Stomach (tissue), 9 donors: Measurements from ENCODE around the gene MRPL14. TPM values are rescaled to one million over a fixed set of nuclear protein-coding genes. Genes with fewer than 3 reads are reported as not detected.
A peak's percentile ranks its signal among the peaks of the same experiment; 100 is the strongest.

Experiments
- DNase-seq, 2 donors: peaks; one replicate each; pipeline versions ENCODE4 v3.0.0 to v3.0.0-alpha.2; 2013 to 2019
- H3K27ac ChIP-seq, 5 donors: fragments of 200-600 bp in 4 of 5; sonication (generic) in 4 of 5; one replicate each; pipeline ENCODE4 v1.5.1; 2013 to 2019; ENCODE audit warnings: mild to moderate bottlenecking in 1 of 5, moderate library complexity in 1 of 5
- H3K27me3 ChIP-seq, 3 donors: fragments of 200-600 bp; sonication (generic); one replicate each; pipeline ENCODE4 v1.5.1; 2017 to 2019; ENCODE audit warnings: mixed run types in 1 of 3
- H3K36me3 ChIP-seq, 4 donors: fragments of 200-600 bp; sonication (generic); 1 replicate in 3 of 4; 2 replicates in 1 of 4; pipeline ENCODE4 v1.5.1; 2016 to 2019
- H3K4me1 ChIP-seq, 4 donors: fragments of 200-600 bp; sonication (generic); one replicate each; pipeline ENCODE4 v1.5.1; 2016 to 2019
- H3K4me3 ChIP-seq, 4 donors: fragments of 200-600 bp; sonication (generic) in 3 of 4; one replicate each; pipeline ENCODE4 v1.5.1; 2016 to 2019; ENCODE audit warnings: mild to moderate bottlenecking in 1 of 4
- H3K9me3 ChIP-seq, 4 donors: fragments of 200-600 bp; sonication (generic); one replicate each; pipeline ENCODE4 v1.5.1; 2016 to 2019
- CTCF ChIP-seq, 7 experiments: fragments of 450-650 bp in 4 of 7; fragments of 200-600 bp in 3 of 7; sonication (generic) in 3 of 7; IDR thresholded peaks; one replicate each; pipeline ENCODE4 v1.5.1; 2016 to 2019; ENCODE audit warnings: antibody characterized with exemption in 7 of 7, control low read depth in 2 of 7, mild to moderate bottlenecking in 1 of 7
- EP300 ChIP-seq: sonication (generic); formaldehyde crosslinking; IDR thresholded peaks from one replicate; pipeline ENCODE4 v1.6.1; 2017; ENCODE audit warnings: antibody characterized with exemption
- POLR2A ChIP-seq, 4 donors: fragments of 450-650 bp; IDR thresholded peaks; one replicate each; pipeline ENCODE4 v1.6.1; 2016; ENCODE audit warnings: antibody characterized with exemption in 4 of 4, control low read depth in 2 of 4, mild to moderate bottlenecking in 1 of 4, moderate library complexity in 1 of 4
- POLR2AphosphoS5 ChIP-seq, 3 donors: sonication (generic); formaldehyde crosslinking; IDR thresholded peaks; one replicate each; pipeline ENCODE4 v1.6.1; 2016; ENCODE audit warnings: antibody characterized with exemption in 3 of 3
- WGBS, 5 donors: extraction: QIAGEN DNeasy Blood & Tissue Kit in 3 of 5; methylation state at CpG; one replicate each; pipeline versions ENCODE4 v1.1.5 to v1.1.7; 2013 to 2018; 5-methylcytosine and 5-hydroxymethylcytosine counted together
- intact Hi-C: fragments of 100-400 bp; cut with DNase I; formaldehyde crosslinking; loops from one replicate; pipeline ENCODE4 v1.15.1; 2023; ENCODE audit warnings: low total_unique reads
- polyA plus RNA-seq, 3 donors: library from polyadenylated mRNA; stranded (reverse); fragments of 200-250 nt; gene quantifications; one replicate each; pipeline ENCODE4 v1.2.3, GENCODE V29; 2013
- total RNA-seq, 5 donors: library from RNA; depleted of rRNA; stranded (reverse); fragments of >200 nt; gene quantifications; one replicate each; pipeline versions ENCODE4 v1.1.0 to v1.2.3, GENCODE V29; 2014 to 2016
- donor health status: healthy with polysubstance abuse.
- donor health status: Bipolar disorder and iron deficiency.
- donor health status: healthy.

Gene MRPL14
- total and polyA plus RNA-seq, 8 donors: 17.0 to 82.3 (median 57.0) TPM

- Histone ChIP-seq H3K9me3 (no peaks in the 10 kb centered on the region), H3K27ac (peak overlapping the region in 1 of 5 donors; percentile 65), H3K36me3 (no peaks in the 10 kb centered on the region), H3K4me3 (no peak overlapping the region), H3K4me1 (peaks cover 0 to 36% (median 7%) of the 10 kb centered on the region in 4 donors), H3K27me3 (no peaks in the 10 kb centered on the region)
- TF ChIP-seq POLR2A (IDR thresholded peaks at IDR 0.05) (no peak), EP300 (no peak), CTCF (IDR thresholded peaks at IDR 0.05) (no peak), POLR2AphosphoS5 (IDR thresholded peaks at IDR 0.05) (no peak)
- DNase-seq: no peak
- WGBS, 5 donors: 85 to 90% (median 88%) methylated on average over 13 of the region's 13 CpGs
- intact Hi-C loops: no loop called here
Observed at GRCh38 chr6:44065443-44066140, 61.7 kb downstream of the MRPL14 start.

DNA sequence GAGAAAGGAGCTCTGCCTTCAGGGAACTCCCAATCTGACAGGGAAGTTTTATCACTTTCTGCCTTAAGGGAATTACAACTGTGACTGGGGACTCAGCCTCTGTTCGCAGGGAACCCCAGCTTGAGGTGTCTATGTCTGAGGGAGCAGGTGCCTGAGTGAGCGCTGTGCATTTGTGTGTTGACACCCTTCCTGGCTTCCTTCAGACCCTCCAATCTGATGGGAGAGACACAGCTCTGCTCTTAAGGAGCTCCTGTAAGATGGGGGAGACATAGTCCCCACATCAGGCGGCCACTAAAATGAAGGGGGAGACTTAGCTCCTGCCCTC lies 62.3 kb downstream of the MRPL14 start:
- no peak overlapping the region for H3K4me3 ChIP-seq
- DNase-seq: no peak
- TF ChIP-seq EP300: no peak
- no peak for TF ChIP-seq CTCF (IDR thresholded peaks at IDR 0.05)
- 87 to 97% (median 91%) methylated on average over 3 of the region's 3 CpGs for WGBS, 5 donors
- no peaks in the 10 kb centered on the region for H3K27me3 ChIP-seq
- H3K4me1 ChIP-seq: peaks cover 0 to 36% (median 7%) of the 10 kb centered on the region in 4 donors
- intact Hi-C loops: no loop called here
- no peaks in the 10 kb centered on the region for H3K36me3 ChIP-seq
- peak overlapping the region in 2 of 5 donors; percentile 11 to 65 for H3K27ac ChIP-seq
- no peaks in the 10 kb centered on the region for H3K9me3 ChIP-seq

DNA sequence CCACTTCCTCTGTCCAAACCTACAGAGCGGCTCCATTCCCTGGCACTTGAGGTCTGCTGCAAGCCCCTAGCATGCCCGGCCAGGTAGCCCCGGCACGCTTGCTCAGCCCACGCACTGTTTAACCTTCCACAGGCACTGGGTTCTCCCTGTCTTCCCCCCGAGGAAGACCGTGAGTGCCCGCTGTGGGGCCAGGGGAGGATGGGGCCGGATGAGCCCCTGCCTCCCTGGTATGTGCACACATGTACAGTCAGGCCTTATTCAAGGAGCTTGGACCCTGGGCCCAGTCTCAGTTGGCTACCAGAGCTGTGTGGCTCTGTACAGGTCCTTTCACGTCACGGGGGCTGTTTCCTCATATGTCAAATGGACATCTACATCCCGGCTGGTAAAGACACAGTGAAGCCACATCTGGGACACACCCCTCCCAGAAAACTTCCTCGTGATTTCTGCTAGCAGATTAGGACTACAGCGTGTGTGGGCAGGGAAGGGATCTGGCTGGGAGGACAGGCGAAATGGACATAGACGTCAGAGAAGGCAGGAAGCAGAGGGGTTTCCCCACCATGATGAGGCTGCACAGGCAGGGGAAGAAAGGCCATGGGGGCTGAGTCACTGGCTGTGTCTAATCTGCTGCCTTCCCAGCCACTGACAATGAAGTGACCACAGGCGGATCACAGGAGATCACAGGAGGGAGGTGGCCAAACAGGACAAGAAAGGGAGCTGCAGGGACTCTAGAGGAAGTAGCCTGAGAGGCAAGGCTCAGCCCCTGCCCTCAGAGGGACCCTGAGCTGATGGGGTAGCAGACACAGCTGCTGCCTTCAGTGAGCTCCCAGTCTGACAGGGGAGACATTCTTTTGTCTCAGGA lies 62.9 kb downstream of the MRPL14 start:
- peak overlapping the region in 4 of 5 donors; percentile 11 to 65 (median 31) for H3K27ac ChIP-seq
- intact Hi-C loops: no loop called here
- no peaks in the 10 kb centered on the region for H3K9me3 ChIP-seq
- no peak for TF ChIP-seq CTCF (IDR thresholded peaks at IDR 0.05)
- TF ChIP-seq POLR2AphosphoS5 (IDR thresholded peaks at IDR 0.05): peak in 1 of 3 donors; percentile 51
- TF ChIP-seq POLR2A (IDR thresholded peaks at IDR 0.05): no peak
- no peak for TF ChIP-seq EP300
- peaks cover 2 to 42% (median 10%) of the 10 kb centered on the region in 4 donors for H3K4me1 ChIP-seq
- no peaks in the 10 kb centered on the region for H3K36me3 ChIP-seq
- no peak overlapping the region for H3K4me3 ChIP-seq
- DNase-seq: peak; percentile 47 to 82
- 64 to 76% (median 68%) methylated on average over 17 of the region's 17 CpGs for WGBS, 5 donors
- H3K27me3 ChIP-seq: no peaks in the 10 kb centered on the region

DNA sequence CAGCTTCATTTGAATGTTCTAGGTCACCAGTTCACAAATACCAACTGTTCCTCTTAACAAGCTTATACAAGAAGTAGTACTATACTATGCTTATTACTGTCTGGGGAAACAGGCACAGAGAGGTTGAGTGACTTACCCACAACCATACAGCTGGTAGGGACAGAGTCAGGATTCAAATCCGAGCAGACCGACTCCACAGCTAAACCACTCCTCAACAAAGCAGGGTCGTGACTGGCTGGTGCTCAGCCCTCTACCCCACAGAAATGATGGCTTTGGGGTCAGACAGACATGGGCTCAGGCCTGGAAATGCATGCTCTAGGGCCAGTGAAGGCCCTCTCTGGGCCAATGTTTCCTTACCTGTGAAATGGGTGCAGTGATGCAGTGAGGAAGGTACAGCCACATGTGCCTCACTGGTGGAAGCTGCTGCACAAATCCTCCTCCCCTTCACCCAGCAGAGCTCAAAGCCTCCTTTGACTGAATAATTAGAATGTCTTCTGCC lies 63.6 kb downstream of the MRPL14 start:
- TF ChIP-seq CTCF (IDR thresholded peaks at IDR 0.05): no peak
- TF ChIP-seq EP300: no peak
- no peak for TF ChIP-seq POLR2A (IDR thresholded peaks at IDR 0.05)
- no peak for TF ChIP-seq POLR2AphosphoS5 (IDR thresholded peaks at IDR 0.05)
- no peaks in the 10 kb centered on the region for H3K9me3 ChIP-seq
- 93 to 100% (median 94%) methylated on average over 3 of the region's 3 CpGs for WGBS, 5 donors

More for the DNA sequence above, 63.6 kb downstream of the MRPL14 start:
- DNase-seq: no peak
- peak overlapping the region in 2 of 5 donors; percentile 16 to 58 for H3K27ac ChIP-seq
- intact Hi-C loops: no loop called here
- no peaks in the 10 kb centered on the region for H3K27me3 ChIP-seq
- peaks cover 9 to 49% (median 17%) of the 10 kb centered on the region in 4 donors for H3K4me1 ChIP-seq
- no peaks in the 10 kb centered on the region for H3K36me3 ChIP-seq
- no peak overlapping the region for H3K4me3 ChIP-seq

Other genes starting within 250 kb of the MRPL14 start
- gene TMEM63B, start 102 bp upstream of the MRPL14 start, total RNA-seq: 10 to 100 TPM; 20.7 to 90.6 (median 57.8) TPM
- 10 to 100 TPM in 2 of 3 donors, 1 to 10 TPM in 1; 5.5 to 16.8 (median 14.8) TPM for gene TMEM63B, start 102 bp upstream of the MRPL14 start, polyA plus RNA-seq
- under 1 TPM in 1 of 5 donors, not detected in 4; 0.18 TPM for gene CAPN11, start 31.4 kb upstream of the MRPL14 start, total RNA-seq
- under 1 TPM in 2 of 3 donors, not detected in 1; 0.15 to 0.19 TPM for gene CAPN11, start 31.4 kb upstream of the MRPL14 start, polyA plus RNA-seq
- gene MYMX, start 89.5 kb upstream of the MRPL14 start, total RNA-seq: not detected
- gene MYMX, start 89.5 kb upstream of the MRPL14 start, polyA plus RNA-seq: 1 to 10 TPM in 1 of 3 donors, under 1 TPM in 1, not detected in 1; 0.95 to 3.4 TPM
- 100 to 1,000 TPM in 2 of 5 donors, 10 to 100 TPM in 3; 26.4 to 217 (median 77.4) TPM for gene SLC29A1, start 96.1 kb upstream of the MRPL14 start, total RNA-seq
- 10 to 100 TPM; 22.6 to 33.5 (median 29.0) TPM for gene SLC29A1, start 96.1 kb upstream of the MRPL14 start, polyA plus RNA-seq
- 100 to 1,000 TPM; 168 to 414 (median 370) TPM for gene HSP90AB1, start 119.6 kb upstream of the MRPL14 start, total RNA-seq
- gene HSP90AB1, start 119.6 kb upstream of the MRPL14 start, polyA plus RNA-seq: 100 to 1,000 TPM; 267 to 549 (median 348) TPM
- 10 to 100 TPM in 4 of 5 donors, 1 to 10 TPM in 1; 1.4 to 60.1 (median 27.0) TPM for gene SLC35B2, start 130.1 kb upstream of the MRPL14 start, total RNA-seq
- gene SLC35B2, start 130.1 kb upstream of the MRPL14 start, polyA plus RNA-seq: 10 to 100 TPM in 2 of 3 donors, 1 to 10 TPM in 1; 7.3 to 17.2 (median 16.6) TPM
- 10 to 100 TPM in 1 of 5 donors, 1 to 10 TPM in 1, under 1 TPM in 1, not detected in 2; 0.89 to 23.5 (median 3.5) TPM for gene NFKBIE, start 138.1 kb upstream of the MRPL14 start, total RNA-seq
- 10 to 100 TPM in 2 of 3 donors, 1 to 10 TPM in 1; 9.9 to 14.2 (median 10.6) TPM for gene NFKBIE, start 138.1 kb upstream of the MRPL14 start, polyA plus RNA-seq
- under 1 TPM in 2 of 5 donors, not detected in 3; 0.18 to 0.29 TPM for gene TMEM151B, start 143.0 kb upstream of the MRPL14 start, total RNA-seq
- under 1 TPM in 2 of 3 donors, not detected in 1; 0.12 to 0.28 TPM for gene TMEM151B, start 143.0 kb upstream of the MRPL14 start, polyA plus RNA-seq
- 10 to 100 TPM in 2 of 5 donors, 1 to 10 TPM in 3; 6.4 to 19.3 (median 8.0) TPM for gene AARS2, start 185.9 kb upstream of the MRPL14 start, total RNA-seq
- gene AARS2, start 185.9 kb upstream of the MRPL14 start, polyA plus RNA-seq: 1 to 10 TPM; 2.9 to 4.2 (median 3.1) TPM
- gene SPATS1, start 215.2 kb upstream of the MRPL14 start, total RNA-seq: not detected
- not detected for gene SPATS1, start 215.2 kb upstream of the MRPL14 start, polyA plus RNA-seq